Endothelial cell of umbilical vein (primary cell): ENCODE data around the gene GSG1L. TPM values are rescaled to one million over a fixed set of nuclear protein-coding genes. Genes with fewer than 3 reads are reported as not detected.

Experiments
- BruUV-seq: library from RNA; stranded (reverse); fragments of 400-500 nt; replicated peaks from 2 replicates; lab custom pipeline; 2021; lab: Mats Ljungman, UMichigan
- CTCF ChIA-PET: fragments of 300-600, 350-600 bp; sonication (Branson Sonifier 250); formaldehyde crosslinking; loops from one replicate; lab custom pipeline; 2021; ENCODE audit warnings: antibody characterized with exemption, inconsistent platforms; lab: Charles Lee
- POLR2A ChIA-PET: fragments of 300-600, 350-600 bp; sonication (Branson Sonifier 250); formaldehyde crosslinking; loops from one replicate; lab custom pipeline; 2021; ENCODE audit warnings: antibody characterized with exemption, inconsistent platforms; lab: Charles Lee
- DNase-seq: peaks from one replicate; pipeline ENCODE4 v3.0.0-alpha.2; 2011; ENCODE audit warnings: low read depth, low spot score
- FAIRE-seq: peaks from 2 replicates; lab custom pipeline; 2011; peaks lifted over from hg19 to GRCh38; lab: Jason Lieb, UNC
- H2AFZ ChIP-seq: 2 replicates; pipeline ENCODE4 v1.6.0; 2012; ENCODE audit warnings: low read depth, low read length, control low read depth, inconsistent platforms
- H3K27ac ChIP-seq: 2 replicates; pipeline ENCODE4 v1.5.1; 2011; ENCODE audit warnings: low read depth, mild to moderate bottlenecking, control low read depth, low read length, moderate library complexity; ENCODE audit not compliant: insufficient read depth
- H3K27me3 ChIP-seq, 2 experiments: 2 replicates each; pipeline versions ENCODE4 v1.6.0 to v1.6.1; 2011; ENCODE audit warnings: low read length in 2 of 2, mixed read lengths in 1 of 2; ENCODE audit not compliant: control insufficient read depth in 2 of 2, insufficient read depth in 2 of 2
- H3K36me3 ChIP-seq, 2 experiments: 2 replicates in 1 of 2; 3 replicates in 1 of 2; pipeline ENCODE4 v1.5.1; 2011; ENCODE audit warnings: low read length in 2 of 2, mild to moderate bottlenecking in 1 of 2, moderate library complexity in 1 of 2; ENCODE audit not compliant: control insufficient read depth in 2 of 2, insufficient read depth in 2 of 2; ENCODE audit errors: extremely low read depth in 1 of 2
- H3K4me1 ChIP-seq: 3 replicates; pipeline ENCODE4 v1.5.1; 2011; ENCODE audit warnings: mild to moderate bottlenecking, low read length; ENCODE audit not compliant: control insufficient read depth, insufficient read depth; ENCODE audit errors: extremely low read depth
- H3K4me2 ChIP-seq: 2 replicates; pipeline ENCODE4 v1.6.1; 2011; ENCODE audit warnings: low read length, control low read depth, mixed read lengths; ENCODE audit not compliant: insufficient read depth
- H3K4me3 ChIP-seq, 3 experiments: fragments of 200-600 bp in 1 of 3; sonication (generic), shearing (Covaris generic) in 1 of 3; replicated peaks in 1 of 3; 2 replicates each; pipeline ENCODE4 v1.5.1; 2011 to 2016; ENCODE audit warnings: control low read depth in 3 of 3, low read length in 3 of 3, mild to moderate bottlenecking in 2 of 3, inconsistent platforms in 1 of 3, low read depth in 1 of 3, moderate library complexity in 1 of 3; ENCODE audit not compliant: insufficient read depth in 1 of 3
- H3K79me2 ChIP-seq: 2 replicates; pipeline ENCODE4 v1.6.0; 2012; ENCODE audit warnings: low read length, inconsistent platforms; ENCODE audit not compliant: control insufficient read depth, insufficient read depth
- H3K9ac ChIP-seq: replicated peaks from 2 replicates; pipeline ENCODE3; 2011; ENCODE audit warnings: low read length, control low read depth; ENCODE audit not compliant: insufficient read depth; ENCODE audit errors: extremely low read depth
- H3K9me1 ChIP-seq: replicated peaks from 3 replicates; pipeline ENCODE4 v1.6.0; 2011; ENCODE audit warnings: mild to moderate bottlenecking, low read length; ENCODE audit not compliant: control insufficient read depth, insufficient read depth; ENCODE audit errors: extremely low read depth
- H3K9me3 ChIP-seq: replicated peaks from 2 replicates; pipeline ENCODE4 v1.5.1; 2012; ENCODE audit warnings: low read length, inconsistent platforms; ENCODE audit not compliant: control insufficient read depth, insufficient read depth
- H4K20me1 ChIP-seq: replicated peaks from 2 replicates; pipeline ENCODE3; 2011; ENCODE audit warnings: mild to moderate bottlenecking, low read length; ENCODE audit not compliant: control insufficient read depth, insufficient read depth; ENCODE audit errors: extremely low read depth
- EZH2 ChIP-seq: IDR thresholded peaks from 2 replicates; pipeline ENCODE4 v1.6.1; 2012; ENCODE audit warnings: borderline replicate concordance, low read depth, mild to moderate bottlenecking, moderate library complexity, low read length, inconsistent platforms; ENCODE audit not compliant: severe bottlenecking
- FOS ChIP-seq: IDR thresholded peaks from 2 replicates; pipeline ENCODE4 v1.6.1; 2011; ENCODE audit warnings: mild to moderate bottlenecking, low read length, moderate library complexity, borderline replicate concordance; ENCODE audit not compliant: insufficient read depth
- GATA2 ChIP-seq: IDR thresholded peaks from 2 replicates; pipeline ENCODE4 v1.7.0; 2011; ENCODE audit warnings: low read depth, mild to moderate bottlenecking, moderate library complexity, mixed read lengths, low read length; ENCODE audit not compliant: insufficient read length, insufficient read depth
- JUN ChIP-seq: IDR thresholded peaks from 2 replicates; pipeline ENCODE4 v1.6.1; 2011; ENCODE audit warnings: borderline replicate concordance, low read depth; ENCODE audit not compliant: insufficient read length, insufficient read depth
- MYC ChIP-seq: IDR thresholded peaks from one replicate; pipeline ENCODE4 v1.6.1; 2011; ENCODE audit warnings: mild to moderate bottlenecking, low read depth, low read length
- POLR2A ChIP-seq: IDR thresholded peaks from 2 replicates; pipeline ENCODE4 v1.6.1; 2012; ENCODE audit warnings: low read depth, mild to moderate bottlenecking, control low read depth, low read length
- POLR2AphosphoS5 ChIP-seq: IDR thresholded peaks from 2 replicates; pipeline ENCODE4 v1.6.1; 2012; ENCODE audit warnings: low read depth, mild to moderate bottlenecking, control low read depth, low read length, moderate library complexity; ENCODE audit not compliant: insufficient read depth
- dilution Hi-C: fragments of 300-500 bp; cut with MboI; formaldehyde crosslinking; loops from one replicate; pipeline ENCODE4 v1.15.0; 2019; ENCODE audit warnings: low sequenced_read_pairs; ENCODE audit not compliant: extremely low pct_ligation_motif_present
- intact Hi-C: fragments of 100-400 bp; cut with micrococcal nuclease; formaldehyde crosslinking; loops from one replicate; pipeline ENCODE4 v1.10.0; 2022
- polyA plus RNA-seq, 4 experiments: library from polyadenylated mRNA; depleted of rRNA in 3 of 4; stranded (reverse) in 3 of 4; unstranded in 1 of 4; fragments of >200 nt; gene quantifications; 2 replicates each; pipeline versions ENCODE4 v1.2.1 to v1.2.3, GENCODE V29; 2011 to 2012; ENCODE audit warnings: missing spikeins in 1 of 4
- total RNA-seq: library from RNA; stranded (reverse); gene quantifications from 2 replicates; pipeline ENCODE4 v1.2.3, GENCODE V29; 2021
- TF ChIP-seq, protein P1 (sequence below), 2 donors: IDR thresholded peaks; 1 replicate in 1 of 2; 2 replicates in 1 of 2; pipeline ENCODE4 v1.5.1; 2011; ENCODE audit warnings: low read length in 2 of 2, mild to moderate bottlenecking in 2 of 2, moderate library complexity in 2 of 2, control low read depth in 1 of 2, inconsistent platforms in 1 of 2, low read depth in 1 of 2; ENCODE audit not compliant: insufficient read depth in 1 of 2; ENCODE audit errors: extremely low read depth in 1 of 2
- TF ChIP-seq, protein P2 (sequence below): IDR thresholded peaks from 2 replicates; pipeline ENCODE4 v1.6.1; 2011; ENCODE audit not compliant: insufficient read depth, insufficient read length

GSG1L gene
- total and polyA plus RNA-seq, 2 donors (not counting 3 experiments of a cell fraction or from before 2014, with no cell fraction given): 0.06 TPM; not detected in 1

DNA sequence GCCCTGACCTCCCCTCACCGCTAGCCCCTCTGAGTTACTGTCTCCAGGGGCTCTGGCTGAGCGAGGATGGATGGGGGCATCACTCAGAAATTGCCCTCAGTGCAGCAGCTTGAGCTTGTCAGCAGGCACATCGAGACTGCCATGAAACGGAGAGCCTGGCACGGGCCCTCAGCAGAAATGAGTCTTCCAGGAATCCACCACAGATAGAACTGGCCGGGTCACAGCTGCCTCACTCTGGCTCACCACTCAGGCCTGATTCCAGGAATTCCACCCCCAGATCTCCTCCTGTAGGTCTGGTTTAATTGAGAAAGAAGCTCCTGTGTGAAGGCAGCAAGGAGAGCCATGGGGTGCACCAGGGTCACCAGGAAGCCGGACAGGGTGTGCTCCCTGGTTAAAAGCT is 85.5 kb downstream of the GSG1L start:
- Histone ChIP-seq H3K36me3 (no peaks in the 10 kb centered on the region), H2AFZ (no peak overlapping the region), H4K20me1 (no peaks in the 10 kb centered on the region), H3K9me3 (no peaks in the 10 kb centered on the region), H3K79me2 (no peaks in the 10 kb centered on the region), H3K4me2 (no peak overlapping the region), H3K27me3 (no peaks in the 10 kb centered on the region), H3K4me1 (no peaks in the 10 kb centered on the region), H3K9ac (no peak overlapping the region), H3K27ac (no peak overlapping the region), H3K9me1 (no peaks in the 10 kb centered on the region), H3K4me3 (no peak overlapping the region)
- DNase-seq (no peak), FAIRE-seq (no peak)
- BruUV-seq: no TSS peak
- TF ChIP-seq GATA2 (no peak), FOS (no peak), JUN (no peak), POLR2AphosphoS5 (no peak), MYC (no peak), EZH2 (no peak), POLR2A (no peak)
- TF ChIP-seq, protein P1, sequence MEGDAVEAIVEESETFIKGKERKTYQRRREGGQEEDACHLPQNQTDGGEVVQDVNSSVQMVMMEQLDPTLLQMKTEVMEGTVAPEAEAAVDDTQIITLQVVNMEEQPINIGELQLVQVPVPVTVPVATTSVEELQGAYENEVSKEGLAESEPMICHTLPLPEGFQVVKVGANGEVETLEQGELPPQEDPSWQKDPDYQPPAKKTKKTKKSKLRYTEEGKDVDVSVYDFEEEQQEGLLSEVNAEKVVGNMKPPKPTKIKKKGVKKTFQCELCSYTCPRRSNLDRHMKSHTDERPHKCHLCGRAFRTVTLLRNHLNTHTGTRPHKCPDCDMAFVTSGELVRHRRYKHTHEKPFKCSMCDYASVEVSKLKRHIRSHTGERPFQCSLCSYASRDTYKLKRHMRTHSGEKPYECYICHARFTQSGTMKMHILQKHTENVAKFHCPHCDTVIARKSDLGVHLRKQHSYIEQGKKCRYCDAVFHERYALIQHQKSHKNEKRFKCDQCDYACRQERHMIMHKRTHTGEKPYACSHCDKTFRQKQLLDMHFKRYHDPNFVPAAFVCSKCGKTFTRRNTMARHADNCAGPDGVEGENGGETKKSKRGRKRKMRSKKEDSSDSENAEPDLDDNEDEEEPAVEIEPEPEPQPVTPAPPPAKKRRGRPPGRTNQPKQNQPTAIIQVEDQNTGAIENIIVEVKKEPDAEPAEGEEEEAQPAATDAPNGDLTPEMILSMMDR (IDR thresholded peaks at IDR 0.05; ENCODE audit: extremely low read depth in 1 of 2, insufficient read depth in 1 of 2, low read depth in 1 of 2, low read length in 2 of 2): no peak
- TF ChIP-seq, protein P2, sequence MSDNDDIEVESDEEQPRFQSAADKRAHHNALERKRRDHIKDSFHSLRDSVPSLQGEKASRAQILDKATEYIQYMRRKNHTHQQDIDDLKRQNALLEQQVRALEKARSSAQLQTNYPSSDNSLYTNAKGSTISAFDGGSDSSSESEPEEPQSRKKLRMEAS: no peak
- intact Hi-C loops (no loop called here), dilution Hi-C loops (no loop called here)
- CTCF ChIA-PET: interaction anchor here (1.2 kb wide), 2 partner anchors 12 to 93 kb away, joined by 4 to 5 read pairs; no protein-coding TSS in a partner anchor
- POLR2A ChIA-PET: no interaction called here
